ENCODE results near the gene MRPS9. TPM values are rescaled to one million over a fixed set of nuclear protein-coding genes. Genes with fewer than 3 reads are reported as not detected.

Gene MRPS9
- total RNA-seq, 2 donors from 2014 or later: 12.2 to 13.2 TPM

DNA sequence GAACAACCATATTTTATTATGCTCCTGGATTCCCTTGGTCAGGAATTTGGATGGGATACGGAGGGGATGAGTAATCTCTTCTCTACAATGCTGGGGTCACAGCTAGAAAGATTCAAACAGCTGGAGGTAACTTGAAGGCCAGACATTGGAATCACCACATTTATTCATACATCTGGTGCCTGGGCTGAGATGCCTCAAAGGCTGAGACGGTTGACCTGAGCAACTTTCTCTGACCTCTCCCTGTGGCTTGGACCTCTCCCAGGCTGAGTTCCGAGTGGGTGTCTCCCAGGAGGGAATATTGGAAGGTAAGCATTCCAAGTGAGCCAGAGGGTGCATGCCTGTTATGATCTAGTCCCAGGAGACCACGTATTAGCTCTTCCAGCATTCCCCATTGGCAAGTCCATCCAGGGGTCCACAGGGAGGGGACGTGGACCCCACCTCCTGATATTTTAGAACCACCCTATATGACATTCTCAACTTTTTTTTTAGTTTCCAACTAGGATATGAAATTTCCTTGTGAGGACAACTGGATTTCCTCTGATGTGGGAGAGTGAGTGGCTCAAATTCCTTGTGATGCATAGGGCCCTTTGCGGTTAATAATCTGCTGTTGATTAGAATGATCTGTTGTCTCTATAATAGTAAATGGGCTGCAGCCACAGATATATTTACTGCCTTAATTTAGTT is 101.8 kb downstream of the MRPS9 start:
- DNase-seq (no peak), ATAC-seq (no peak)
- WGBS, 2 donors: 60 to 68% methylated on average over 5 to 6 of the region's 6 CpGs

GRCh38 chr2:105140240-105140568 is 102.3 kb downstream of the MRPS9 start:
- Histone ChIP-seq H3K4me3 (no peak overlapping the region), H3K27me3 (peaks cover 0 to 5% of the 10 kb centered on the region in 2 donors), H3K36me3 (replicated peaks in 1 of 2; ENCODE audit: insufficient read depth in 1 of 2, low read depth in 2 of 2) (no peaks in the 10 kb centered on the region), H3K27ac (no peak overlapping the region), H3K4me1 (peaks cover 6% of the 10 kb centered on the region), H3K9me3 (no peaks in the 10 kb centered on the region)
- TF ChIP-seq POLR2A (IDR thresholded peaks at IDR 0.05) (no peak), CTCF (IDR thresholded peaks at IDR 0.05) (no peak)
- WGBS, 2 donors: 29 to 57% methylated on average over 1 of the region's 1 CpG
- intact Hi-C loops (cut with DNase I): no loop called here
- DNase-seq: no peak
- ATAC-seq: no peak

More for the DNA sequence above, 101.8 kb downstream of the MRPS9 start:
- H3K36me3 ChIP-seq (replicated peaks in 1 of 2; ENCODE audit: insufficient read depth in 1 of 2, low read depth in 2 of 2): no peaks in the 10 kb centered on the region
- H3K4me3 ChIP-seq: no peak overlapping the region
- H3K27me3 ChIP-seq: peaks cover 0 to 4% of the 10 kb centered on the region in 2 donors
- H3K9me3 ChIP-seq: no peaks in the 10 kb centered on the region
- intact Hi-C loops (cut with DNase I): no loop called here
- H3K27ac ChIP-seq: no peak overlapping the region
- TF ChIP-seq CTCF (IDR thresholded peaks at IDR 0.05) (no peak), POLR2A (IDR thresholded peaks at IDR 0.05) (no peak)
- H3K4me1 ChIP-seq: peaks cover 6% of the 10 kb centered on the region

DNA sequence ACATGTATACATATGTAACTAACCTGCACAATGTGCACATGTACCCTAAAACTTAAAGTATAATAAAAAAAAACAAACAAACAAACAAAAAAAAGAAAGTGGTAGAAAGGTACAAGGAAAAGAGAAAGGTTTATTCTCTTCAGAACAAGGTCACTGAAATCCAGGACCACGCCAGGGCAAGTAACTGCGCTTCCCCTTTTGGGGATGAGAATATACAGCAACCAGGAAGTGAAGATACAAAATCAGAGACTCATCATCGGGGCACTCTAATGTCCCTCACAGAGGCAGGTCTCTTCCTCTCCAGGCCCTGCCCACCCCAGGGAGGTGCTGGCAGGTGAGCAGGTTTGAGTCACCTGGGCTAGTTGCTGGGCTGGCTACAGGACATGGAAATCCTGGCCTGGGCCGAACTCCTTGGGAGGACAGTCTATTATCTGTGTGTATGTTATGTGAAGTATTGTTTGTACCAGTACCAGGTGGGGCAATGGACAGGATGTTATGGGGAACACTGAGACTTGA is 103.3 kb downstream of the MRPS9 start:
- no peaks in the 10 kb centered on the region for H3K9me3 ChIP-seq
- 61 to 71% methylated on average over 4 of the region's 4 CpGs for WGBS, 2 donors
- no peak for TF ChIP-seq CTCF (IDR thresholded peaks at IDR 0.05)
- no peaks in the 10 kb centered on the region for H3K36me3 ChIP-seq (replicated peaks in 1 of 2; ENCODE audit: insufficient read depth in 1 of 2, low read depth in 2 of 2)
- ATAC-seq: no peak
- H3K4me3 ChIP-seq: no peak overlapping the region
- peaks cover 6% of the 10 kb centered on the region for H3K4me1 ChIP-seq
- peaks cover 0 to 5% of the 10 kb centered on the region in 2 donors for H3K27me3 ChIP-seq
- H3K27ac ChIP-seq: no peak overlapping the region
- DNase-seq: no peak
- intact Hi-C loops (cut with DNase I): no loop called here

- peaks cover 6% of the 10 kb centered on the region for H3K4me1 ChIP-seq
- no peak for TF ChIP-seq POLR2A (IDR thresholded peaks at IDR 0.05)
- TF ChIP-seq CTCF (IDR thresholded peaks at IDR 0.05): no peak
- DNase-seq (no peak), ATAC-seq (no peak)
- no peak overlapping the region for H3K4me3 ChIP-seq
- H3K27ac ChIP-seq: no peak overlapping the region
- no peaks in the 10 kb centered on the region for H3K9me3 ChIP-seq
- 58 to 72% methylated on average over 3 to 5 of the region's 5 CpGs for WGBS, 2 donors
- intact Hi-C loops (cut with DNase I): no loop called here
- H3K27me3 ChIP-seq: peaks cover 0 to 5% of the 10 kb centered on the region in 2 donors
- H3K36me3 ChIP-seq (replicated peaks in 1 of 2; ENCODE audit: insufficient read depth in 1 of 2, low read depth in 2 of 2): no peaks in the 10 kb centered on the region
Measured at GRCh38 chr2:105142239-105142638, 104.4 kb downstream of the MRPS9 start.

GRCh38 chr2:105143094-105143466 is 105.2 kb downstream of the MRPS9 start:
- Histone ChIP-seq H3K36me3 (replicated peaks in 1 of 2; ENCODE audit: insufficient read depth in 1 of 2, low read depth in 2 of 2) (no peaks in the 10 kb centered on the region), H3K9me3 (no peaks in the 10 kb centered on the region), H3K4me1 (peaks cover 6% of the 10 kb centered on the region), H3K27ac (no peak overlapping the region), H3K4me3 (no peak overlapping the region), H3K27me3 (peaks cover 0 to 5% of the 10 kb centered on the region in 2 donors)
- ATAC-seq (no peak), DNase-seq (no peak)
- no peak for TF ChIP-seq CTCF (IDR thresholded peaks at IDR 0.05)
- TF ChIP-seq POLR2A (IDR thresholded peaks at IDR 0.05): no peak
- 37 to 47% methylated on average over 6 of the region's 6 CpGs for WGBS, 2 donors
- intact Hi-C loops (cut with DNase I): no loop called here
